GM21381 (cell line): Measurements from ENCODE around the gene VPS13C.
A peak's percentile ranks its signal among the peaks of the same experiment; 100 is the strongest.

Experiments
- ATAC-seq: cut with Tn5 transposase; IDR thresholded peaks from one replicate; pipeline ENCODE4 v1.9.1; 2021; ENCODE audit warnings: mild to moderate bottlenecking, moderate library complexity; ENCODE audit not compliant: unreplicated experiment

Gene VPS13C, protein sequence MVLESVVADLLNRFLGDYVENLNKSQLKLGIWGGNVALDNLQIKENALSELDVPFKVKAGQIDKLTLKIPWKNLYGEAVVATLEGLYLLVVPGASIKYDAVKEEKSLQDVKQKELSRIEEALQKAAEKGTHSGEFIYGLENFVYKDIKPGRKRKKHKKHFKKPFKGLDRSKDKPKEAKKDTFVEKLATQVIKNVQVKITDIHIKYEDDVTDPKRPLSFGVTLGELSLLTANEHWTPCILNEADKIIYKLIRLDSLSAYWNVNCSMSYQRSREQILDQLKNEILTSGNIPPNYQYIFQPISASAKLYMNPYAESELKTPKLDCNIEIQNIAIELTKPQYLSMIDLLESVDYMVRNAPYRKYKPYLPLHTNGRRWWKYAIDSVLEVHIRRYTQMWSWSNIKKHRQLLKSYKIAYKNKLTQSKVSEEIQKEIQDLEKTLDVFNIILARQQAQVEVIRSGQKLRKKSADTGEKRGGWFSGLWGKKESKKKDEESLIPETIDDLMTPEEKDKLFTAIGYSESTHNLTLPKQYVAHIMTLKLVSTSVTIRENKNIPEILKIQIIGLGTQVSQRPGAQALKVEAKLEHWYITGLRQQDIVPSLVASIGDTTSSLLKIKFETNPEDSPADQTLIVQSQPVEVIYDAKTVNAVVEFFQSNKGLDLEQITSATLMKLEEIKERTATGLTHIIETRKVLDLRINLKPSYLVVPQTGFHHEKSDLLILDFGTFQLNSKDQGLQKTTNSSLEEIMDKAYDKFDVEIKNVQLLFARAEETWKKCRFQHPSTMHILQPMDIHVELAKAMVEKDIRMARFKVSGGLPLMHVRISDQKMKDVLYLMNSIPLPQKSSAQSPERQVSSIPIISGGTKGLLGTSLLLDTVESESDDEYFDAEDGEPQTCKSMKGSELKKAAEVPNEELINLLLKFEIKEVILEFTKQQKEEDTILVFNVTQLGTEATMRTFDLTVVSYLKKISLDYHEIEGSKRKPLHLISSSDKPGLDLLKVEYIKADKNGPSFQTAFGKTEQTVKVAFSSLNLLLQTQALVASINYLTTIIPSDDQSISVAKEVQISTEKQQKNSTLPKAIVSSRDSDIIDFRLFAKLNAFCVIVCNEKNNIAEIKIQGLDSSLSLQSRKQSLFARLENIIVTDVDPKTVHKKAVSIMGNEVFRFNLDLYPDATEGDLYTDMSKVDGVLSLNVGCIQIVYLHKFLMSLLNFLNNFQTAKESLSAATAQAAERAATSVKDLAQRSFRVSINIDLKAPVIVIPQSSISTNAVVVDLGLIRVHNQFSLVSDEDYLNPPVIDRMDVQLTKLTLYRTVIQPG (N-terminal part only)

DNA sequence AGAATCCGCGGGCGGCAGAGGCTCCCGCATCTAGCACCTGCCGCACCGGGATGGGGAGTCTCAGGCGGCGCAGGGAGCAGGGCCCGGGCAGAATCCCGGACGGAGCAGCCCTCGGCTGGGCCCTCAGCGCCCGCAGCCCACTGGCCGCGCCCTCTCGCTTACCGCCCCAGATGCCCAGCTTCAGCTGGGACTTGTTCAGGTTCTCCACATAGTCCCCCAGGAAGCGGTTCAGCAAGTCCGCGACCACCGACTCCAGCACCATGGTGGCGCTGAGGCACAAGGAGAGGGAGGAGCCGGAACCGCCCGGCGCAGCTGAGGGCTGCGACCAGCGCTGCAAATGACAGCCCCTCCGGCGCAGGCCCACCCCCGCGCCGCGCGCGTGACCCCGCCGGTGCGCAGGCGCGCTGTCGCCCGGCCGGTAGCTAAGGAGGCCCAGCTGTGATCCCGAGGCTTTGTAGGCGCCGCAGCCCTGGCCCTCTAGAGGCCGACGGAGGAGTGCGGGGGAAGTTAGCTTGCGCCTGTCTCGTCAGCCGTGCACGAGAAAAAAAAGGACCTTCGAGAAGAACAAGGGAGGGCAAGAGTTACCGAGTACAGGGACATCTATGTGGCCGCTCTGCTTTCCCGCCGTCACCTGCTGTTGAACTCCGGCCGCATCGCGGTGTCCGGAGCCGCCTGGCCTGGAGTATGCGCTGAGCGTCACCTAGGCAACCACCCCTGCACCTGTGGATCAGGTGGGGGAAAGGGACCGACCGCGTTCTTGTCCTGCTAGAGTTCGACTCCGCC is at the start of gene VPS13C:
TSS of gene VPS13C (minus strand) at position 335 of the 783 bp plus-strand sequence. CDS start at position 262, 73 bp downstream.
- peak; percentile 85 for ATAC-seq

DNA sequence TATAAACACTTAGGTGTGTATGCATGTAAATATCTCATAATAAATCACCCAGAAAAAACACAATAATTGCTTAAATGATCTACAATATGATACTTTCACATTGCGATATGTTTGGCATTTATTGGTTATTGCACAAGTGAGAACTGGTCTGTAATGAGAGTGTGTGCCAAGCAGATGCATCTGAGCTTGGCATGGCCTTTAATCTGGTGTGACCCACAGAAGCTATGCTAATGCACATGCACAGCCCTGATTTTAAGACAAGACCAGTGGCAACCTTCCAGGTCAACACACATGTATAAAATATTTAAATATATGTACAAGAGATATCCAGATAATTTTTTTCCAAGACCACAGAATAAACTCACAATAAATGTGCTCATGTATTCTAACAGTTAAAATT is 49.2 kb upstream of the VPS13C start:
- ATAC-seq: no peak

DNA sequence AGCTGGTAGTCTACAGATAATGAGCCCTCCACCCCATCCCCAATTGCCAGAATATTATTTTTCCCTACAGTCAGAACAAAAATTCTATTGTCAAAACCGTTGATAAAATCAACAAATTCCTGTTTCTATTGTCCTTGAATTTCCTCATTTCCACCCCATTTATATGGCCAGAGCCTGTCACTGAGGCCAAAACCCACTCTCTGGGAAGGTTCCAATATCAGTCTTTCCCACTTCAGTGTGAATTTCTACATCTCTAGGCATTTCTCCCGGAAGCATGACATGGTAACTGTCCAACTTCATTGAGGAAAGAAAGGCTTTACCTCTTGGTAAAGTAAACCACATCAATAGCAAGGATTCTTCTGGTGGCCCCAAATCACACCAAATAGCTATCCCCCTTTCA is 48.2 kb upstream of the VPS13C start:
- ATAC-seq: no peak

DNA sequence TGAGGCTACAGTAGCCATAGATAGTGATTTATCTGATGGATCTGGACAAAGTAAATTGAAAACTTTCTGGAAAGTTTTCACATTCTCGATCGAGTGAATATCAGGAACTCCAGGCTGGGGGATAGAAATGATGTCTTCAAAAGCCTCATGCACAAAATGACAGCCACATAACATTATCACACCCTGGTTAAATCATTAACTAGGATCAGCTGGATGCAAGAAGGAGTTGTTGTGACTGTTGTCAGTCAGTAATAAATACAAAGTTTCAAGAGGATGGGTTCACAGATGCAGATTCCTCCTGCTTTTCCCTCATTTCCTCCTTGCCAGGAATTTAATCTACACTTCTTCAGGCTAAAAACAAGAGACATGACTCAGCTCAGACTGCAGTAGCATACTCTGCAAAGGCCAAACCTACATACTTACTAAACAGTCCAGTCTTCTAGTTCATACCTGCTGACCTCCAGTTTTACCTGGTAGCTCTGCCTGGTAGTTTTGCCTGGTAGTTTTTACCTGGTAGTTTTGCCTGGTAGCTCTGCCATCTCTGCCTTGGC is 47.4 kb upstream of the VPS13C start:
- ATAC-seq: no peak

DNA sequence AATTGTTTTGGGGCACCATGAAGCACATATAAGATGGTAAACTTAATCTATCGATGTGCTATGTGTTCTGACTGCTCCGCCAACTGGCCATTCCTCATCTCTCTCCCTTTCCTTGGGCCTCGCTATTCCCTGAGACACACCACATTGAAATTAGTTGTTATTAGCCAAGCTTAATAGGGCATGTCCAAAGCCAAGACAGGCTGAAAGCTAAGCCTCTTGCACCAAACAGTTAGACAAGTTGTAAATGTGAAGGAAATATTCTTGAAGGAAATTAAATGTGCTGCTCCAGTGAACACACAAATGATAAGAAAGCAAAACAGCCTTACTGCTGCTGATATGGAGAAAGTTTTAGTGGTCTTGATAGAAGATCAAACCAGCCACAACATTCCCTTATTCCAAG is 45.8 kb upstream of the VPS13C start:
- no peak for ATAC-seq

DNA sequence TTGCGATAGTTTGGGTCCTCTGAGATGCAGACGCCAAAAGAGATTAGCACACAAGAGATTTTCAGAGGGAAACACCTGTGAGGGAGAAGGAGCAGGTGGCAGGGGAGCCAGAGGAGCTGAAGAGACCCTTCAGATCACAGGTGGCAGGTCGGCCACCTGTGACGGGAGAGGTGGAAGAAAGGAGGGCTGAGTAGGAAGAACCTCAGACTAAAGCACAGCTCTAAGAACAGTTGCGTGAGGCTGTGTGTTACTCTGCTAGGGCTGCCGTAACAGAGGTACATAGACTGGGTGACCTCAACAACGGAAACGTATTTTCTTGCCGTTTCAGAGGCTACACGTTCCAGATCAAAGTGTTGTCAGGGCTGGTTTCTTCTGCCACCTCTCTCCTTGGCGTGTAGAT is 45.0 kb upstream of the VPS13C start:
- ATAC-seq: no peak

DNA sequence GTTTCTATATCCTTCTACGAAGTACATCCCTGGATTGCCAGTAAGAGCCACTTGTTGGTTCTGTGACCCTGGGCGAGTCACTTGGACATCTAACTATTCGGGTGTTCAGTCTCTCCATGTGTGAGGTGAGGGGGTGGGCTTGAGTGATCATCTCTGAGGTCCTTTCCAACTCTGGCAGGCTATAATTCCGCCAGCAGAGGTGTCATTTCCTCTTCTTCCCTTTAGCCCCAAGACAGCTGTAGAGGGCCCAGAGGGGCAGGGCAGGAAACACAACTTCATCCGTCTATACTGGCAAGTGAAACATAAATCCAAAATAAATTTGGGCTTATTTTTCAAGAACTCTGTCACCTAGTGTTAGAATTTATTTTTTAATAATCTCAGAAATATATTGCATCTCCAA is 44.6 kb upstream of the VPS13C start:
- no peak for ATAC-seq

DNA sequence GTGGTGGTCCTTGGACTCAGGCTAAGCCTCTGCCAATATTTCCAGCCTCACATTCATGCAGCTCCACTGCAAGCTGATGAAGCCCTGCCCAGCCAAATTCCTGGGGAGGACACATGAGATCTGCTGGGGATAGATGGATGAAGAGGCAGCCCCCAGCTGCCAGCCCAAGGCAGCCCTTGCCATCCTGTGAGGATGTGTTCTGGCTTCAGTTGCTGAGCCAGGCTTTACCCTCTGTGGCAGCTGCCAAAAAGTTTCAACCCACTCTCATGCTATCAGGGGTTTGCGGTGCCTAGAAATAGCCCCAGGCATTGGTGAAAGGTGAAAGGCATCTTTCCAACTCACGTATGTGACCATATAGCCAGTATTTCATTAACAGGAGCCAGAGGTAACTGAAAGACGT is 44.2 kb upstream of the VPS13C start:
- no peak for ATAC-seq

DNA sequence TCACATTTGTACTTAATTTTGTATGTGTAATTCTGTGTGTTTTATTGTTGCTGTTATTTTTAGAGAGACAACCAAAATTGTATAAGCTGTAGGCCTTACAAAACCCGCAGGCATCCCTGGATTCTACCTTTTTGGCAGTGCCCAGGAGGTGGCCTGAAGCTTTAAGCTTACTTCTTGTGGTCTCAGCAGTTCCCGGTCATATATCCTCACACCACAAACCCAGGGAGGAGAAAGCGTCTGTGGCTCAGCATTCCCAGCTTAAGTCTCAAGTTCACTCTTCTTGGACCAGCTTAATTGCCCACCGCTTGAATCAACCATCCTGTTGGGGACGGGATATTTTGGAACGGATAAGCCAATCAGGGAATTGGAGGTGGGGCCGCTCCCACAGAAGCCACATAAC is 43.2 kb upstream of the VPS13C start:
- ATAC-seq: no peak

DNA sequence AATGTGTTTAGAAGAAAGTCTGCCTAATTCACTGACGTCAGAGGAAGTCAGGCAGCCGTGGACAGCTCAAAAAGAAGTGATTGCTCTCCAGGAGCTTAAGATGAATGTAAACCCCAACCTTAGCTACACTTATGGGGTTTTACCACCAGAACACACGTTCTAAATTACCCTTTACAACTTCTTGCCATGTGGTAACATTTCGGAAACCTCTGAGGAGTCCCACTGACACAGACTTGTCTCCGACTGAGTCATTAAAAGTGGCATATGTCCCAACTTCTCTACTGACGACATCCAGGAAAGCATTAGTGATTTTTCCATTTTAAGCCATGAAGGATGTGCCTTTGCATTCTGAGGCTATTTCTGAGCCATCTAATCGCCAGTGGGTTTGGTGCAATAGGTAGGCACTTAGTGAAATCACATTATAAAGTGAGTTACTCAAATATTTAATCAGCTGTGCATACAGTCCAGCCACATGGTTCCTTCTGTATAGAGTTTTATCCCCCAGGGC is 38.9 kb upstream of the VPS13C start:
- no peak for ATAC-seq

DNA sequence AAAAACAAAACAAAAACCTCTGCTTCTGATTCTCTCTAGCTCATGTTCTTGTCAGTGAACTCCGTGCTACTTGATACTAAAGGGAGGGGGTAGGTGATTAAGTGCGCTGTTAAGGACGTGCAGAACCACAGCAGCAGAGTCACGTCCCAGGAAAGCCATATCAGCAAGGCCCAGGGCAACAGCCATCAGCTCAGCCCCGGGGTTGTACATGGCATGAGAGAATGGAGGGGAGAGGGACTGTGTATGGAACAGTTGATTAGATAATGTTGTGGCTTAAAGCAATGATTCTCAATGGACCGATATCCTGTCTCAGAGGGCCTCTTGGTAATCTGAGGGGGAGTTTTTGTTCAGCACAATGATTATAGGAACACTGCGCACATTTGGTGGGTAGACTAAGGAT is 34.1 kb upstream of the VPS13C start:
- ATAC-seq: no peak

DNA sequence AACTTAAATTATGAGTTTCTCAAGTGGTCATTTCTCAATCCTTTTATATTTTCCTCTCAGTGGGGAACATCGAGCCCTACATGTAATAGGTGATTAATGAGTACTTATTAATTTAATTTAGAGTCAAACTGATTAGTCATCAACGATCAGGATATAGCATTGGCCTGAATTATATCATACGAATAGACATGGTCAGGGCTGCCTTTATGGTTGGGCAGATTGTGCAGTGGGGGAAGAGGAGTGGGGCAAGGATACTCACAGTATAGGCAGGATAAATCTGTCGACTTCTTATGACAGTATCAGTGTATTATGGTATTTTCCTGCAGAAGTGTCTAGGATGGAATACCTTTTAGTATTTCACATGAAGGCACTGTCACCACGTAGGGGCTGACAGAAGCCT is 33.6 kb upstream of the VPS13C start:
- no peak for ATAC-seq

DNA sequence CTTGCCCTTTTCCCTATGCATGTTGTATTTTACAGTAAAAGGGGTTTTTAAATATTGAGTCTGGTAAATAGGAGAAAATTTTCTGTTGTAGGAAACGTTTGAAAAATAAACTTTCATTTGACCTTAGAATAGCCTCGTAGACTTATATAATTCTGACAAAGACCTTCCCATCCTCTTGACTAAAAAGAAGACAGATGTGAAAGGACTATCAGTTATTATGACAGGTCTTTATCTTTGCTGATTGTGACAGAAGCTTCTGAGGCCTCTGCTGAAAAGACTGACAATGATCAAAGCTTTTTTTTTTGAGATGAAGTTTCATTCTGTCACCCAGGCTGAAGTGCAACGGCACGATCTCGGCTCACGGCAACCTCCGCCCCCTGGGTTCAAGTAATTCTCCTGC is 30.7 kb upstream of the VPS13C start:
- no peak for ATAC-seq

DNA sequence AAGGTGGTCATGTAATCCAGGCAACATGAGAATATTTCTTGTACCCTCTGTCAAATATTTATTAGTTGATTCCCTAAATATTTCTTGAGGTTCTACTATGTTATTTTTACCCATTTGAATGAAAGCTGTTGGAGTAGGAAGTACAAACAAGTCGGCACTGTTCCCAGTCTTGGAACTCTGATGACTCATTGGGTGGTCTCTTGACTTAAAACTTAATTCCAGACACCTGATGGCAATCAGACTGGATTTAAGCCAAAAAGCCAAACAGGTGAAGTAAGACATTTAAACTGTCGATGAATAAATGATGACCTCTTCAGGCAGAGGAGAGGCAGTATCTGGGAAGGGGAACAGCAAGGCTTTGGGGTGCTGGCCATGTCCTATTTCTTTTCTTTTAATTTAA is 29.4 kb upstream of the VPS13C start:
- no peak for ATAC-seq

DNA sequence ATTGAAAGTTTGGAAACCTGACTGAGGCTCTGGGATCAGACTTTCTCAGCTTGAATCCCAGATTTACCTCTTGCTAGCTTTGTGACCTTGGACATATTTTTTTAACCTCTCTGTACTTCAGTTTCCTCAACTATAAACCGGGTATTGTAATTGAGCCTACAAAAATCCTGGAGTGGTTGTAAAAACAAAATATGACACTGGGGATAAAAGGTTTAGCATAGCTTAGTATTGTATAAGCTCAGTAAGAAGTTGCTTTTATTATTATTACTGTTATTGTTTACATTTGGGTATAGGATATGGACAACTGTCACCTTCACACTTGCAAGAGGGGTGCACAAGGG is 28.1 kb upstream of the VPS13C start:
- no peak for ATAC-seq

DNA sequence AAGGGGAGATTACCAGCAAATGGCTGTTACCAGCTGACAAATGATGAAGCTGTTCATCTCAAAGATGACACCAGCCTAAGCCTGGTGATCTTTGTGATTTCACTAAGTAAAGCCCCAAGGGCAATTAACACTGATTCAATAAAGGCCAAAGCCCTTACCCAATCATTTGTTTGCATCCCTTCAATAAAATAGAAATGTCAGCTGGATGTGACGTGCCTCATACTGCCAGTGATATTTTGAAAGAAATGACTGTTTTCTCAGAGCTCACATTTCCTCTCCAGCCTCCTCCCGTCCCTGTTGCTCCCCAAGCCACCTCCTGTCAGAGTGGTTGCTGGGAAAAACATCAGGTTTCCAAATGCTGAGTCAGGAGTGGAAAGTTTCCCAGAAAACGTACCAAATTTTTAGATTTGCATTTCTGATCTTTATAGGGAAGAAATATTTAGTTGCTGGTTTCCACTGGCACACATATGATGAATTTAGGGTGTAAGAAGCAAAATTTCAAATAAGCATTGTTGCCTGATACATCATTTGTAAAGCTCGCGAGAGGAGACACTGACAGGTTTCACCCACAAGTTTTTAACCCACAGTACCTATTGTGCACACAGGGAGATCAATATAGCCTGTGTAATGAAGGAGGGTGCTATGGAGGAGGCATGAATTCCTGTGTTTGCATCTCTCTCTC is 27.6 kb upstream of the VPS13C start:
- no peak for ATAC-seq

DNA sequence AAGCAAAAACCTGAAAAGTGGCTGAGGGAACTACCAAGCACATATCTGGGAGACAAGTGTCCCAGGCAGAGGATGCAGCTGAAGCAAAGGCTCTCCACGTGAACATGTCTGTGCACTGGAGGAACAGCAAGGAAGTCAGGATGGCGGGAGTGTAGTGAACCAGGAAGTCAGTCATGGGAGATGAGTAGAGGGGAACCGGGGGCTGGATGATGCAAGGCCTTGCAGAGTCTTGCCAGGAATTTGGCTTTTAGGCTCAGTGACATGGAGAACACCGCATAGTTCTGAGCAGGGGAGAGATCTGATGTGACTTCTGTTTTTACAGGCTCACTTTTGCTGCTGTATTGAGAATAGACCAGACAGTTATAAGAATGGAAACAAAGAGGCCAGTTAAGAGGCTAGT is 25.5 kb upstream of the VPS13C start:
- ATAC-seq: no peak

DNA sequence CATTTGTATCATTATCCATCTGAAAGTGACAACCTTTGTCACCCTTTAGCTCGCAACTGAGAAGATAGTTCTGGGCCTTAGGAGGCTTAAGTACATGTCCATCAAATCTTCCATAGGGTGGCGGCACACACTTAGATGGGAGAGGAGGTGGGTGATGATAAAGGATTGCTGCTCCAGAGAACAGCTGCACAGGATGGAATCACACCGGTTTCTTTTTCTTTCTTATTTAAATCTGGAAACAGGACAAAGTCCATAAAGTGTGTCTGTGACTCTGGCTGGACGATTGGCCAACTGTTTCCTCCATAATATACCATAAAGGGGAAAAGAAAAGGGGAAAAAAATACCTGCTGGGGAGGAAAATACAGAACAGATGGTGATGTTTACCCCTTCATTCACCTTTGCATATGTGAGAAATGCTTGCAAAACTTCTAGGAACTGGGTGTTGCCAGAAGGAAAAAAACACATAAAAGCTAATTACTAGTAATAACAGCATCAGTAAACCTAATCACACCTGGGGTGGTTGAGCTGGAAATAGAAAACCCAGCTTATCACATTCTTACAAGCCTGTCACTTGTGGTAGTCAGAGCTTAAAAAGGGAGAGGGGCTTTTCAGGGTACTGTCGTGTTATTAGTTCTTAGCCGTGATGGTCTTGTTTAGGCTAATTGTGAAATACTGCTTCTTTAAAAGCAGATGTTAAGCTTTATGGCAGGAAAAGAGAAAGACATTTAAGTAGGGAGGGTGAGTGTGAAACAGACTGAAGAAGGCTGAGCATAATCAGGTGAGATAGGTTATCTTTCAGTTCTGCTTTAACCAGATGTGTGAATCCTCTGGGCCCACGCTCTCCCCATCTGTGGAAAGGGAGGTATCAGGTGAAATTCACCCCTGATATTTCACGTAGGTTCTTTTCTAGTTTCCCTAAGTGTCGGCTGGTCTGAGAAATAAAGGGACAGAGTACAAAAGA is 23.2 kb upstream of the VPS13C start:
- ATAC-seq: no peak
